ENCODE results near the gene AKIRIN2. TPM values are rescaled to one million over a fixed set of nuclear protein-coding genes. Genes with fewer than 3 reads are reported as not detected.
A peak's percentile ranks its signal among the peaks of the same experiment; 100 is the strongest.

The AKIRIN2 gene
- total and polyA plus RNA-seq, 2 of the 13 experiments (the other 11 are each of a cell fraction or from before 2014, with no cell fraction given) = 15.6 to 23.4 TPM

- TF ChIP-seq CSRNP2 (CRISPR knock-in tag; conservative IDR thresholded peaks at IDR 0.05; ENCODE audit: low read depth) (no peak), GTF2F1 (IDR thresholded peaks at IDR 0.05; ENCODE audit: low read length) (no peak), ZNF577 (CRISPR knock-in tag; IDR thresholded peaks at IDR 0.05; ENCODE audit: borderline replicate concordance, low read depth) (no peak), ATF7 (IDR thresholded peaks at IDR 0.05) (peak; percentile 92), ATF7 (CRISPR knock-in tag; IDR thresholded peaks at IDR 0.05) (peak; percentile 83; the same call in 1 of the 2 replicates), ZBTB21 (CRISPR knock-in tag; IDR thresholded peaks at IDR 0.05) (peak; percentile 94), HINFP (CRISPR knock-in tag; IDR thresholded peaks at IDR 0.05; ENCODE audit: low read depth) (peak; percentile 51; the same call in 1 of the 2 replicates), ZNF777 (CRISPR knock-in tag; IDR thresholded peaks at IDR 0.05) (no peak), MAZ (IDR thresholded peaks at IDR 0.05; ENCODE audit: borderline replicate concordance, low read depth, low read length) (no peak), MAZ (CRISPR knock-in tag; IDR thresholded peaks at IDR 0.05; ENCODE audit: low read depth) (peak; percentile 52; the same call in 1 of the 2 replicates), NFE2L1 (CRISPR knock-in tag; IDR thresholded peaks at IDR 0.05; ENCODE audit: borderline replicate concordance) (no peak), ZNF138 (CRISPR knock-in tag; IDR thresholded peaks at IDR 0.05; ENCODE audit: low read depth) (no peak), ZBTB49 (CRISPR knock-in tag; IDR thresholded peaks at IDR 0.05; ENCODE audit: borderline replicate concordance) (peak; percentile 49; the same call in 1 of the 2 replicates), ZBTB42 (CRISPR knock-in tag; IDR thresholded peaks at IDR 0.05) (no peak), XRCC5 (optimal IDR thresholded peaks at IDR 0.05; ENCODE audit: low read length) (no peak), PAF1 (CRISPR knock-in tag; IDR thresholded peaks at IDR 0.05) (peak; percentile 91), ZNF83 (CRISPR knock-in tag; IDR thresholded peaks at IDR 0.05; ENCODE audit: borderline replicate concordance) (no peak)
- TF ChIP-seq, protein P1, sequence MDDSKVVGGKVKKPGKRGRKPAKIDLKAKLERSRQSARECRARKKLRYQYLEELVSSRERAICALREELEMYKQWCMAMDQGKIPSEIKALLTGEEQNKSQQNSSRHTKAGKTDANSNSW (CRISPR knock-in tag; IDR thresholded peaks at IDR 0.05; ENCODE audit: borderline replicate concordance) = no peak
- TF ChIP-seq, protein P2, sequence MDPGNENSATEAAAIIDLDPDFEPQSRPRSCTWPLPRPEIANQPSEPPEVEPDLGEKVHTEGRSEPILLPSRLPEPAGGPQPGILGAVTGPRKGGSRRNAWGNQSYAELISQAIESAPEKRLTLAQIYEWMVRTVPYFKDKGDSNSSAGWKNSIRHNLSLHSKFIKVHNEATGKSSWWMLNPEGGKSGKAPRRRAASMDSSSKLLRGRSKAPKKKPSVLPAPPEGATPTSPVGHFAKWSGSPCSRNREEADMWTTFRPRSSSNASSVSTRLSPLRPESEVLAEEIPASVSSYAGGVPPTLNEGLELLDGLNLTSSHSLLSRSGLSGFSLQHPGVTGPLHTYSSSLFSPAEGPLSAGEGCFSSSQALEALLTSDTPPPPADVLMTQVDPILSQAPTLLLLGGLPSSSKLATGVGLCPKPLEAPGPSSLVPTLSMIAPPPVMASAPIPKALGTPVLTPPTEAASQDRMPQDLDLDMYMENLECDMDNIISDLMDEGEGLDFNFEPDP (CRISPR knock-in tag; conservative IDR thresholded peaks at IDR 0.05) = no peak
- TF ChIP-seq, protein P3, sequence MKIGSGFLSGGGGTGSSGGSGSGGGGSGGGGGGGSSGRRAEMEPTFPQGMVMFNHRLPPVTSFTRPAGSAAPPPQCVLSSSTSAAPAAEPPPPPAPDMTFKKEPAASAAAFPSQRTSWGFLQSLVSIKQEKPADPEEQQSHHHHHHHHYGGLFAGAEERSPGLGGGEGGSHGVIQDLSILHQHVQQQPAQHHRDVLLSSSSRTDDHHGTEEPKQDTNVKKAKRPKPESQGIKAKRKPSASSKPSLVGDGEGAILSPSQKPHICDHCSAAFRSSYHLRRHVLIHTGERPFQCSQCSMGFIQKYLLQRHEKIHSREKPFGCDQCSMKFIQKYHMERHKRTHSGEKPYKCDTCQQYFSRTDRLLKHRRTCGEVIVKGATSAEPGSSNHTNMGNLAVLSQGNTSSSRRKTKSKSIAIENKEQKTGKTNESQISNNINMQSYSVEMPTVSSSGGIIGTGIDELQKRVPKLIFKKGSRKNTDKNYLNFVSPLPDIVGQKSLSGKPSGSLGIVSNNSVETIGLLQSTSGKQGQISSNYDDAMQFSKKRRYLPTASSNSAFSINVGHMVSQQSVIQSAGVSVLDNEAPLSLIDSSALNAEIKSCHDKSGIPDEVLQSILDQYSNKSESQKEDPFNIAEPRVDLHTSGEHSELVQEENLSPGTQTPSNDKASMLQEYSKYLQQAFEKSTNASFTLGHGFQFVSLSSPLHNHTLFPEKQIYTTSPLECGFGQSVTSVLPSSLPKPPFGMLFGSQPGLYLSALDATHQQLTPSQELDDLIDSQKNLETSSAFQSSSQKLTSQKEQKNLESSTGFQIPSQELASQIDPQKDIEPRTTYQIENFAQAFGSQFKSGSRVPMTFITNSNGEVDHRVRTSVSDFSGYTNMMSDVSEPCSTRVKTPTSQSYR (CRISPR knock-in tag; IDR thresholded peaks at IDR 0.05; ENCODE audit: borderline replicate concordance) = peak; percentile 75; the same call in 1 of the 2 replicates
Measured at GRCh38 chr6:87671555-87672029, 30.4 kb downstream of the AKIRIN2 start (continued).
